Natural killer cell treated with Interleukin-12 subunit alpha and Interleukin-12 subunit beta and Interleukin-15 and Interleukin-18, amount 100 ng/mL, for 72 hours (primary cell): ENCODE measurements around the gene DRD3. TPM values are rescaled to one million over a fixed set of nuclear protein-coding genes. Genes with fewer than 3 reads are reported as not detected.

Experiments
- ATAC-seq, 2 donors: fragments of 150-1000 bp; cut with Tn5 transposase in 1 of 2; sonication (Bioruptor Pico), chemical (Tn5 transposase) in 1 of 2; 2 replicates each; pipeline ENCODE4 v1.10.0; 2021
- DNase-seq: peaks from one replicate; pipeline ENCODE4 v3.0.0; 2022; ENCODE audit warnings: low spot score
- H3K27ac Mint-ChIP-seq, 2 donors: 1 replicate in 1 of 2; 2 replicates in 1 of 2; pipeline ENCODE4 v1.8.0; 2022; ENCODE audit warnings: mixed read lengths in 2 of 2, mild to moderate bottlenecking in 1 of 2, moderate library complexity in 1 of 2
- H3K27me3 Mint-ChIP-seq, 2 donors: 1 replicate in 1 of 2; 2 replicates in 1 of 2; pipeline ENCODE4 v1.8.0; 2022; ENCODE audit warnings: mixed read lengths in 2 of 2
- H3K36me3 Mint-ChIP-seq: one replicate; pipeline ENCODE4 v1.8.0; 2022; ENCODE audit warnings: mixed read lengths
- H3K4me1 Mint-ChIP-seq, 2 donors: 1 replicate in 1 of 2; 2 replicates in 1 of 2; pipeline ENCODE4 v1.8.0; 2022; ENCODE audit warnings: low read depth in 2 of 2, mixed read lengths in 2 of 2, mild to moderate bottlenecking in 1 of 2
- H3K4me3 Mint-ChIP-seq: one replicate; pipeline ENCODE4 v1.8.0; 2022; ENCODE audit warnings: mixed read lengths
- H3K9me3 Mint-ChIP-seq: 2 replicates; pipeline ENCODE4 v1.8.0; 2022; ENCODE audit warnings: mixed read lengths
- total RNA-seq, 2 donors: library from RNA; stranded (reverse); gene quantifications; one replicate each; pipeline ENCODE4 v1.2.3, GENCODE V29; 2022

The DRD3 gene
- total RNA-seq, 2 donors from 2014 or later = not detected

DNA sequence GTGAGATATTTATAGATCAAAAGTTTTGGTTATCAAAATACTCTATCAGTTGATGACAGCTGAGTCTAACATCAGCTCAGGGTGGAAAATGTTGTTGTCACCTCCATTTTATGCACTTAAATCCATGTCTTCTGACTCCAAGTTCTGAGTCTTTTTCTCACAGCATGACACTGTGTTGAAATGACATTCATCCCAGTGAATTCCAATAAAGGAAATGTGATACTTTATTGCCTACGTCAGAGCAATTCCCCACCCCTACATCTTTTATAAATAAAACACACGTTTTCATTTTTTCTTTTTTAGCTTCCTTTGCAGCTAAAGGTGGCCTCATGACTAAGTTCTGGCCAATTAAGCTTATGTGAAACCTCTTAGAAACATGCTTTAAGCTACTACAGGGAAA is 10.7 kb downstream of the DRD3 start:
- H3K27ac Mint-ChIP-seq = no peak overlapping the region
- H3K27me3 Mint-ChIP-seq = no peaks in the 10 kb centered on the region
- no peak for ATAC-seq
- H3K4me3 Mint-ChIP-seq = no peak overlapping the region
- H3K36me3 Mint-ChIP-seq = no peaks in the 10 kb centered on the region
- H3K9me3 Mint-ChIP-seq = no peaks in the 10 kb centered on the region
- no peak for DNase-seq
- H3K4me1 Mint-ChIP-seq = no peaks in the 10 kb centered on the region

DNA sequence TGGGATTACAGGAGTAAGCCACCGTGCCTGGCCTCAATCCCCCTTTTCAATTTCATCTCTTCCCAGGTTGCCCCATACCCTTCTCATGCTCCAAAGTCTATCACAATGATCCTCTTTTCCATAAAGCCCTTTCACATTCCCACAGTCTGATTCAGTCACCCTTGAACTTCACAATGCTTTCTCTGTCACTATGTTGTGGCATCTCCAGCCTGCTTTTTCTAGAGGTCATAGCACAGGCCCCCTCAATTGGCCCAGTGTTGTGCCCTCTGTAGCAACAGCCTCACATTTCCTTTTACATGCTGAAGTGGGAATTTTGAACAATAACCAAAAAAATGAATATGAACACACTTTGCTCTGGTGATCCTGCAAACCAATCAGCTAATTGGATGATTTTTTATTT is 21.5 kb downstream of the DRD3 start:
- peaks cover 2 to 6% of the 10 kb centered on the region in 2 donors for H3K4me1 Mint-ChIP-seq
- ATAC-seq (no peak), DNase-seq (no peak)
- no peaks in the 10 kb centered on the region for H3K9me3 Mint-ChIP-seq
- no peak overlapping the region for H3K4me3 Mint-ChIP-seq
- H3K27me3 Mint-ChIP-seq = peaks cover 0 to 3% of the 10 kb centered on the region in 2 donors
- H3K27ac Mint-ChIP-seq = peak overlapping the region in 1 of 2 donors; percentile 0
- no peaks in the 10 kb centered on the region for H3K36me3 Mint-ChIP-seq

DNA sequence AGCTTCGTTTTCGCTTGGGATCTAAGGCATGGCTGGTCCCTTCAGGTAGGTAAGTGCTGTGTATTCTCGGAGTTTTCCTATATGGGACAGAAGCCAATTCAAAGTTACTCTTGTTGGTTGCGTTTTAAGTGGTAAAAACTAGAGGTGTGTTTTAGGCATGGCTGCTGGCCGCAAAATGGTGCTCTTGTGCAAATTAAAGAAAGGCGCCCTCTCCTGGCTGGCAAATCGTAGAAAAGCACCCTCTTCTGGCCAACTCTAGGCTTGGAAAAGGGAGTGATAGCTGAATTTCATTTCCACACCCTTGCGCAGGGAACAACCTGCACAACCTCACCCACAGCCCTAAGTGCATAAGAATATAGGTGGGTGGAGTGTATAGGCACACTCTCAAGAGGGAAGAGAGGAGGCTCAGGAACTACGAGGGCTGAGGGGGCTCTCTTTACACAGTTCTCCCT is 23.5 kb downstream of the DRD3 start:
- no peak overlapping the region for H3K27ac Mint-ChIP-seq
- no peak for DNase-seq

DNA sequence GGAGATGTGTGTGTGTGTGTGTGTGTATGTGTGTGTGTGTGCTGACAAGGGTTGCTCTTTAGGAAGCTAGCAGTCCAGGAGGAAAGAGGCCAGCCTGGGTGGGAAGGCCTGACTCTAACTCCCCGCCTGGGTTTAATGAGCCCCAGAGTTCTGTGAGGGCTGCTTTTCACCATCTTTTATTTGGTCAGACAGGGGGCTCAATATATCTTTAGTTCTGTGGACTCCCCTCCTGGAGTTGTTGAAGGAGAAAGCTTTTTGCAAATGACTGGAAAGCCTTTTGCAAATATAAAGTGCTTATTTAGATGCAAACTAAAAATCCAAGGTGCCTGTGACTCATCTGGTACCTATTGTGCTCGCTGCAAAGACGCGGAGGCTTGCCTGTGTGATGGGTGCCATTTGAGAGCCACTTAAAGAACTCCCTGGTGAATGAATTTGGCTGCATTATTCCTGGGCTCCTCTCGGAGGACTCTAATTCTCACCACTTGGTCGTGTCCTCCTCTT is 24.5 kb downstream of the DRD3 start:
- Mint-ChIP-seq H3K36me3 (no peaks in the 10 kb centered on the region), H3K9me3 (no peaks in the 10 kb centered on the region), H3K27me3 (peaks cover 0 to 3% of the 10 kb centered on the region in 2 donors), H3K4me3 (no peak overlapping the region), H3K4me1 (peaks cover 6 to 10% of the 10 kb centered on the region in 2 donors), H3K27ac (peak overlapping the region in 1 of 2 donors; percentile 5)
- ATAC-seq = no peak
- no peak for DNase-seq

More for the DNA sequence above, 23.5 kb downstream of the DRD3 start:
- H3K4me1 Mint-ChIP-seq = peaks cover 6 to 10% of the 10 kb centered on the region in 2 donors
- no peaks in the 10 kb centered on the region for H3K36me3 Mint-ChIP-seq
- no peaks in the 10 kb centered on the region for H3K9me3 Mint-ChIP-seq
- peaks cover 0 to 3% of the 10 kb centered on the region in 2 donors for H3K27me3 Mint-ChIP-seq
- H3K4me3 Mint-ChIP-seq = no peak overlapping the region
- no peak for ATAC-seq

DNA sequence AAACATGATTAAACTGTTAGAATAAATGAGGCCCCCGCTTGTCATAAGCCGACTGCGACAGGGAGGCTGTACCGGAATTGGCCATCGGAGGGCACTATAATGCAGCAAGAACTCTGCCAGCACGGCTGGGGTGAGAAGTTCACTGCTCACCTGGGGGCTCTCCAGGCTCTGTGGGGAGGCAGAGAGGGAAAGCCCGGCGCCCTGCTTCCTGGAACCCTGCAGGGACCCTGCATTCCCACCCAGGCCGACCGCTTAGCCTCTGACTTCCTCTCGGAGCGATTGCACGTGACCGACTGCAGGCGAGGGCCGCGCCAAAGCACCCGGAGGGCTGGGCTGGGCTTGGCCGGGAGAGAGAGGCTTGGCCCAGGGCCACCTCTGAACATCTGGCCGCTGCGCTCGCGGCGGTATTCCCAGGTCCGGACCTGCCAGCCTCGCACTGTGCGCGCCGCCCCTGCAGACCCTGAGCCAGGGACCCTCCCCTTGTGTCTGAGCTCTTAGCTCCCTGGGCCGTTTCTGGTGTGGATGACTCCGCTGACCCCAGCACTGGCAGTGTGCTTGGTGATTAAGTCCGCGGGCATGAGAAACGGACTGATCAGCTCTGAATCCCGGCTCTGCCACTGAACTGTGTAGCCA is 26.2 kb downstream of the DRD3 start:
- H3K27ac Mint-ChIP-seq = peak overlapping the region in 1 of 2 donors; percentile 66
- H3K36me3 Mint-ChIP-seq = no peaks in the 10 kb centered on the region
- peaks cover 6 to 10% of the 10 kb centered on the region in 2 donors for H3K4me1 Mint-ChIP-seq
- H3K4me3 Mint-ChIP-seq = peak overlapping the region; percentile 43
- H3K9me3 Mint-ChIP-seq = no peaks in the 10 kb centered on the region
- DNase-seq (peak; percentile 82), ATAC-seq (peak; percentile 83 to 90)
- no peaks in the 10 kb centered on the region for H3K27me3 Mint-ChIP-seq

DNA sequence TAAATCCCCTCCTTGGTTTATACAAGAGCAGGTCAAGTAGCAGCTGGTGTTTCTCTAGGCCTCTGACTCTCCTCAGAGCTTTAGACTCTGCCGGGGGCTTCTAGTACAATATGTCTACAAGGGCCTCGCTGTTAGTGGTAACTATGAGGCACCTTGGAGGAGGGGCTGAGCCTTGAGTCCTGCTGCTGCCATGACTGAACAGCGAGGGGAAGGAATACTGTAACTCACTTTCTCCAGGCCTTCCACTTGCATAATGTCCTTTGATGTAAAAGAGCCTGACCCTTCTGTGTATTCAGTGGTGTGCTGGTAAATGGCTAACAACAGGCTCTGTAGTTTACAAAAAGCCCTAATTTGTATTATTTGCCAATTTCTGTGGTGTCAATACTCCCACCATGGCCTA is 27.8 kb downstream of the DRD3 start:
- Mint-ChIP-seq H3K27me3 (peaks cover 0 to 4% of the 10 kb centered on the region in 2 donors), H3K9me3 (no peaks in the 10 kb centered on the region)
- ATAC-seq = no peak

DNA sequence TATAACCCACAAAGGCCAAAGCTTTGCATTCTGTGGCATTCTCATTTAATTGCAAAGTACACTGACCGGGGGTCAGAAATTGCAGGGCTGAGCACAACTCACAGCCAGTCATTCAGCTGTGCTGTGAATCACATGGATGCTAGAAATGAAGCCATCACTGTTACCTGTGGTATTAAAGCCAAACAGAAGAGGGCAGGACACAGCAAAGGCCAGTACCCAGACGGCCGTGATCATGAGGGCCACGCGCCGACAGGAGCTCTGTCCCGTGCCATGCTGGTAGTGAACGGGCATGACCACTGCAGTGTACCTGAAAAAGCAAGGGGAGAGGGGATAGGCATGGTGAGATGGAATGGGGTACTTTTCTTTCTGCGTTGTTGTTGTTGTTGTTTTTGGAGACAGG is 31.6 kb downstream of the DRD3 start:
- ATAC-seq (no peak), DNase-seq (no peak)
- Mint-ChIP-seq H3K27ac (no peak overlapping the region), H3K4me1 (peaks cover 3 to 6% of the 10 kb centered on the region in 2 donors), H3K9me3 (no peaks in the 10 kb centered on the region), H3K27me3 (peaks cover 0 to 4% of the 10 kb centered on the region in 2 donors), H3K36me3 (no peaks in the 10 kb centered on the region), H3K4me3 (no peak overlapping the region)

More for the DNA sequence above, 27.8 kb downstream of the DRD3 start:
- H3K4me3 Mint-ChIP-seq = no peak overlapping the region
- no peaks in the 10 kb centered on the region for H3K36me3 Mint-ChIP-seq
- no peak for DNase-seq
- H3K4me1 Mint-ChIP-seq = peaks cover 6 to 10% of the 10 kb centered on the region in 2 donors
- H3K27ac Mint-ChIP-seq = no peak overlapping the region

DNA sequence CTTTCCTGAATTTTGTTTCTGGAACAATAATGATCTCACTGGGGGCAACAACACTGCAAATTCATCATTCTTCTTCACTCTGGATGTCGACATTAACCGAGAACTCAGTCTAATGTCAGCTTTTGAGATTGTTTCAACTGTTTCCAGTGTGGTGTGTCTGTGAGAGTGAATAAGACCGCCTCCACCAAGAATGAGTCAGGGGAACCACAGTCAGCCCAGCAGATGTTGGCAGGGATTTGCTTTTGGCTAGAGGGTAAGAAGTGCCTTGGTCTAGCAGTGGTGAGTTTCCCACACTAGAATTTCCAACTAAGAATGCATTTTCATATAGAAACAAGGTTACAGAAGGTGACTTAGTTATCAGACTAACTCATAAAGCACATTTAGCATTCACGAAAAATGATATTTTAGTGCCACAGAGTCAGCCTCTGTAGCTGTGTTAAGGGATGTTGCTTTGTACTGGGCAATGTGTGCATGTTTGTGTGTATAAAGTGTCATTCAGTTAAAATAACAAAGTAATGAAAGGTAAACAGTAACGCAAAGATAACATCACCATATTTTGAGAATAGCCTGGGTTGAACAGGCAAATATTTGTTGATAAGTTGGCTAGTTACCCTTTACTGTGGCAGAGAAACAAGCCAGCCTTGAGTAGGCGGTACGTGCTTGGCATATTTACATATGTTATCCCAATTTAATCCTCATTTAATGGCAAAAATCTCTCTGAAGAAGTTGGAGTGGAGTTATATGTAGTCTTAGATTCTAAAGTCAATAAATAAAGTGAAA is 33.8 kb downstream of the DRD3 start:
- no peak for DNase-seq
- H3K9me3 Mint-ChIP-seq = no peaks in the 10 kb centered on the region
- peak in 1 of 2 donors; percentile 51 for ATAC-seq
- H3K27ac Mint-ChIP-seq = no peak overlapping the region
- peaks cover 0 to 3% of the 10 kb centered on the region in 2 donors for H3K4me1 Mint-ChIP-seq
- H3K36me3 Mint-ChIP-seq = no peaks in the 10 kb centered on the region
- H3K27me3 Mint-ChIP-seq = peaks cover 0 to 4% of the 10 kb centered on the region in 2 donors
- no peak overlapping the region for H3K4me3 Mint-ChIP-seq

DNA sequence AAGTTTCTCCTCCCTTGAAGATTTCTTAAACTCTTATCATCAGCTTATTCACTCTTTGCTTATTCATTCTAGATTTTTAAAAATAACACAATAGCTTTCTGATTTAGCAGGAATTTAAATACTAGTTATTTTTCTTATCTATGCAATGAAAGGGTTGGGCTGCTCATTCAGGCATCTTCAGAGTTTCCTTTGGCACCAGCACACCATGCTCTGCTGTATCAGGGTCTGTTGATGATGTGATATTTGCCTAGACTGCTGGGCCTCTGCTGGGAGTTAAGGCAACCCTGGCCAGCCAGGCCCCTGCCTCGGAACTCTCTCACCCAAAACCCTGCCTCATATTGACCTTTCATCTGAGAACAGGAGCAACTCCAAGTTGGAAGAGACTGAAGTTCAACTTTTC is 35.0 kb downstream of the DRD3 start:
- no peak overlapping the region for H3K27ac Mint-ChIP-seq
- no peaks in the 10 kb centered on the region for H3K36me3 Mint-ChIP-seq
- no peaks in the 10 kb centered on the region for H3K9me3 Mint-ChIP-seq
- no peak for DNase-seq
- peaks cover 0 to 3% of the 10 kb centered on the region in 2 donors for H3K4me1 Mint-ChIP-seq
- H3K27me3 Mint-ChIP-seq = peaks cover 0 to 7% of the 10 kb centered on the region in 2 donors
- H3K4me3 Mint-ChIP-seq = no peak overlapping the region
- ATAC-seq = no peak

DNA sequence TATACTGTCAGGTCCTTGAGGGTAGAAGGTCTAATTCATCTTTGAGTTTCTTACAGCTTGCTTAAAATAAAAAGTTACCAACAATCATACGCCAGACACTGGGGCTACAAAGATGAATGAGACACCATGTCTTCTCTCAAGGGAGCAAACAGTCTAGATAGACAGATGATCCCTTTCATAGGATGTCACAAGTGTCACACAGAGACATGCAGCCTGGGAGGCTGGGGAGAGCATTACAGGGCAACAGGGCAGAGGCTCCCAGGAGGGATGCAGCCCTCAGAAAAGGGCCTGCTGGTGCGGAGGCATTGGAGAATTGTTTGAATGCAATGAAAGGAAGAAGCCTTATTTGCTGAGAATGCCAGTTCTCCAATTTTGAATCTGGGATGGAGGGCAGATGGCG is 39.0 kb downstream of the DRD3 start:
- Mint-ChIP-seq H3K9me3 (no peaks in the 10 kb centered on the region), H3K27me3 (peaks cover 0 to 3% of the 10 kb centered on the region in 2 donors), H3K36me3 (no peaks in the 10 kb centered on the region), H3K4me3 (no peak overlapping the region), H3K27ac (no peak overlapping the region), H3K4me1 (peaks cover 0 to 3% of the 10 kb centered on the region in 2 donors)
- DNase-seq (no peak), ATAC-seq (no peak)

DNA sequence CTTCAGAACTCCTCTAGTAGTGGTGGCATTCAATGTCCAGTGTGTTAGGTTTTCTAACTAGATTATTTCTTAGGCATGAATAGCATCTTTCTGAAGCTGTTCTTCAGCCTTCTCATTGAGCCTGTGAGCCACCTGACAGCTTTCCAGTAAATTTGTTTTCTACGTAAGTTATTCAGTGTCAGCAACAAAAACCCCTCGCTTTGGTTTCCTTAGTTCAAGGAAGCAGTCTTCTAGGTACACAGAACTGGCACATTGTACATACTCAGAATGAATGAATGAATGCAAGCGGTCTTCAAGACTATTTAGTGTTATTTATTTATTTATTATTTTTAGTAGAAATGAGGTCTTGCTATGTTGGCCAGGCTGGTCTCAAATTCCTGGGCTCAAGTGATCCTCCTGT is 44.9 kb downstream of the DRD3 start:
- Mint-ChIP-seq H3K4me1 (no peaks in the 10 kb centered on the region), H3K4me3 (no peak overlapping the region), H3K36me3 (no peaks in the 10 kb centered on the region), H3K27ac (no peak overlapping the region), H3K9me3 (no peaks in the 10 kb centered on the region), H3K27me3 (peaks cover 0 to 5% of the 10 kb centered on the region in 2 donors)
- ATAC-seq = no peak
- DNase-seq = no peak

DNA sequence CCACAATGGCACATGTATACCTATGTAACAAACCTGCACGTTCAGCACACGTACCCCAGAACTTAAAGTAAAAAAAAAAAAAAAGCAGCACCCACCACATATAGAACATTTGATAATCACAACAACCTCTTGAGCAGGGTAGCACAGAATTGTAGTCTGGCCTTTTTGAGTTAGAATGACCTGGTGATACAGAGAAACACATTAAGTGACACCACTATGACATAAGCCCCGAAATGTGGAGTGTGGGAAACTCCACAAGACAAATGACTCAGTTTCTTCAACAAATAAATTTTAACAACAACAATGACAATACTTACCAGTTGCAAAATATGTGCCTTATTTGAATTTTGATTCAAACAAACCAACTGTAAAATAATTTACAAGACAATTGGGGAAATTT is 46.4 kb downstream of the DRD3 start:
- Mint-ChIP-seq H3K27ac (no peak overlapping the region), H3K4me3 (no peak overlapping the region), H3K9me3 (no peaks in the 10 kb centered on the region), H3K4me1 (no peaks in the 10 kb centered on the region), H3K36me3 (no peaks in the 10 kb centered on the region), H3K27me3 (peaks cover 0 to 5% of the 10 kb centered on the region in 2 donors)
- DNase-seq (no peak), ATAC-seq (no peak)

DNA sequence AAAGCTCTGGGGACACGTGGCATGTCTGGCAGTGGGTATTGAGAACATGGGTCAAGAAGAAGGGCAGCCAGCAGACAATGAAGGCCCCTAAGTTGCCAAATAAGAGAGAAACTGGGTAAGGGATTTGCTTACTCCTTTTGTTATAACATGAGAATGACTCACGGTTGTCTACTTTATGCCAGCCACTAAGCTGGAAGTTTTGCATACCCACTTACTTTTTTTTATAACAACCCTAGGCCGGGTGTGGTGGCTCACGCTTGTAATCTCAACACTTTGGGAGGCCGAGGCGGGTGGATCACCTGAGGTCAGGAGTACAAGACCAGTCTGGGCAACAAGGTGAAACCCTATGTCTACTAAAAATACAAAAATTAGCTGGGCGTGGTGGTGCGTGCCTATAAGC is 50.0 kb downstream of the DRD3 start:
- ATAC-seq = no peak
- no peak overlapping the region for H3K4me3 Mint-ChIP-seq
- no peak for DNase-seq
- H3K4me1 Mint-ChIP-seq = no peaks in the 10 kb centered on the region
- no peaks in the 10 kb centered on the region for H3K9me3 Mint-ChIP-seq
- H3K27ac Mint-ChIP-seq = no peak overlapping the region
- H3K27me3 Mint-ChIP-seq = peaks cover 2 to 5% of the 10 kb centered on the region in 2 donors
- no peaks in the 10 kb centered on the region for H3K36me3 Mint-ChIP-seq

DNA sequence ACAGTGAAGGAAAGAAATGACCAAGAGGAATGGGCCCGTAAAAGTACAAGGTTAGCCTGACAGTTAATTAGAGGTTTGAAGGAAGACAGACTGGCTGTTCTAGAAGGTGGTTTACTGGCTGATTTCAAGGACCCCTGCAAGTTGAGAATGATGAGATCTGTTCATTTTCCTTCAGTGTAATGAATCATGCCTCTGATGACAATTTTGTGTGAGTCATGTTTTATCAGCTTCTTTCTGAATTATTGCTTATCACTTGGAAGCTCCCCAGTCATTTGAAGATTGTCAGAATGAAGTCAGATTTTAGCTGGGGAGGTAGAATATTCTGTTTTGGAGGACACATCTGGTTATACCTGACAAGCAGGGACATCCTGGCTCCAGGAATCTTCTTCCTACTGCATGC is 50.6 kb downstream of the DRD3 start:
- DNase-seq (no peak), ATAC-seq (no peak)
- no peaks in the 10 kb centered on the region for H3K4me1 Mint-ChIP-seq
- H3K27me3 Mint-ChIP-seq = peaks cover 4 to 8% of the 10 kb centered on the region in 2 donors
- H3K9me3 Mint-ChIP-seq = no peaks in the 10 kb centered on the region
- H3K36me3 Mint-ChIP-seq = no peaks in the 10 kb centered on the region
- no peak overlapping the region for H3K27ac Mint-ChIP-seq
- no peak overlapping the region for H3K4me3 Mint-ChIP-seq
